Measurements from ENCODE around the gene POLN.

Gene POLN

DNA sequence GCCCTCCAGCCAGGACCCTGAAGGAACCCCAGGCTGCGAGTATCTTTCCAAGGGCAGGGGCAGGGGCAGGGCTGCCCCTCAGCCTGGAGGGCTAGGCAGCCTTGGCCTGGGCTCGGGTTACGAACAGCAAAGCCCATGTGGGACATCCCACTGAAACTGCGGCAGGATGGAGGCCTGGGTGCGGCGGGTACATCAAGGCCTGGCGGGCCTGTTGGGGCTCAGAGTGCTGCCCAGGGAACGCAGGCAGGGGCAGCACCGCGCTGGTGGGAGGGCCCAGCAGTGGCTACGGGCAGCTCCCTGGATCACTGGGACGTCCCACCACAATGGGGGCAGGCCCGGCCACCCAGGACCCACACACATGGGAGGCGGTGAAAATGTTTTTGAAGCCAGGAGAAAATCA is 171.9 kb downstream of the POLN start:
- no peak for DNase-seq (ENCODE audit: low read depth)

DNA sequence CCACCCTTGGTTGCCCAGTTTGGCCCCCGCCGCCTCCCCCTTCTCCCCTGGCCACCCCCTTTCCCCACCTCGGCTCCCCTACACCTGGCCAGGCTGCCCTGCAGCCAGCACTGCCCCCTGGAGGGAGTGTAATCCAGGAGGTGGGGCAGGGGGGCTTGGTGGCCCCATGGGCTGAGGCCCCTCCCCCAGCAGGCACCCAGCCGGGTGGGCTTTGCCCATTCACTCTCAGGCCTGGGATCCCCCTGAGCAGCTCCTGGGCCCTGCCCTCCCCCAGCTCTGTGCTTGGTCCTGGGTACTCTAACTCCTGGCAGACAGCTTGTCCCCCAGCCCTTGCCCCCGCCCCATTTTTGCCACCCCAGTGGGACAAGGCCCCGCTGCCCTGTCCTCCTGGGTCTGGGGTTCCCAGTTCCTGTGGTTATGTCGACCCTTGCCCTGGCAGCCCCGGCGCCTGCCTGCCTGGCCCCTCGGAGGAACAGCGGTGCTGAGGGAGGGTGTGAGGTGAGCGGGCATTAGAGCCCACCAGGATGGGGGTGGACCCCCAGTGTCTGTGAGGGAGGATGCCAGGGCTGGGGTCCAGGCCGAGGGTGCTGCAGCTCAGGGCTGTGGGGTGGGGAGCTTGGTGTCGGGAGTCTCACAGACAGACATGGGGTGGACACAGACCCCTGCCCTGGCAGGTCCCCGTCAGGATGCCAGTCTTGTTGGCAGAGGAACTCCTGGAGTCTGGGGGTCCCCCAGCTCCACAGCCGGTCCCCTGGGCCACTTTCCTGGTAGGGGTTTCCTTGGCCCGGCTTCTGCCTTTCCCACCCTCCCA is 172.6 kb downstream of the POLN start:
- no peak for DNase-seq (ENCODE audit: low read depth)

DNA sequence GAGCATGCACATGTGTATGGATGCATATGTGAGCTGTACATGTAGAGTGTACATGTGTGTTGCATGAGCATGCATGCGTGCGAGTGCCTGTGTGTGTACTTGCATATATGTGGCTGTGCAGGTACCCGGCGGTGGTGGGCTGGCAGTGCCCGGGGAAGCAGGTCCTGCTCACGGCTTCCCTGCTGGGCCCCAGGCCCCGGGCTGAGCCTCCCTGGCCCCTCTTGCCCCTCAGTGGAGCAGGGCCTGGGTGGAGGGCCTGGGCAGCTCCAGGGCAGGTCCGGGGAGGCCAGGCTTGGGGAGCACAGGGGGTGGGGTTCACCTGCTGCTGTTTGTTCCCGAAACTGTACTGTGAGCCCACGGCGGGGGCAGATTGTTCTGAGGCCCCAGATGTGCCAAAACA is 173.4 kb downstream of the POLN start:
- no peak for DNase-seq (ENCODE audit: low read depth)

DNA sequence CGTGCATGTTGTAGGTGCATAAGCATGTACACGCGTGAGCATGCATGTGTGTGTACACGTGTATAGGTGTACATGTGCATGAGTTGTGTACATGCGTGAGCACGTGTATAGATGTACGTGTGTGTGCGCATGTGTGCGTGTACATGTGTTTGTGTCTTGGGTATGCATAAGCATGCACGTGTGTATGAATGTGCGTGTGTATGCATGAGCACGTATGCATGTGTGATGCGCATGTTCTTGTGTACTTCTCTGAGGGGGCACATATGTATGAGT is 173.8 kb downstream of the POLN start:
- DNase-seq (ENCODE audit: low read depth): no peak

DNA sequence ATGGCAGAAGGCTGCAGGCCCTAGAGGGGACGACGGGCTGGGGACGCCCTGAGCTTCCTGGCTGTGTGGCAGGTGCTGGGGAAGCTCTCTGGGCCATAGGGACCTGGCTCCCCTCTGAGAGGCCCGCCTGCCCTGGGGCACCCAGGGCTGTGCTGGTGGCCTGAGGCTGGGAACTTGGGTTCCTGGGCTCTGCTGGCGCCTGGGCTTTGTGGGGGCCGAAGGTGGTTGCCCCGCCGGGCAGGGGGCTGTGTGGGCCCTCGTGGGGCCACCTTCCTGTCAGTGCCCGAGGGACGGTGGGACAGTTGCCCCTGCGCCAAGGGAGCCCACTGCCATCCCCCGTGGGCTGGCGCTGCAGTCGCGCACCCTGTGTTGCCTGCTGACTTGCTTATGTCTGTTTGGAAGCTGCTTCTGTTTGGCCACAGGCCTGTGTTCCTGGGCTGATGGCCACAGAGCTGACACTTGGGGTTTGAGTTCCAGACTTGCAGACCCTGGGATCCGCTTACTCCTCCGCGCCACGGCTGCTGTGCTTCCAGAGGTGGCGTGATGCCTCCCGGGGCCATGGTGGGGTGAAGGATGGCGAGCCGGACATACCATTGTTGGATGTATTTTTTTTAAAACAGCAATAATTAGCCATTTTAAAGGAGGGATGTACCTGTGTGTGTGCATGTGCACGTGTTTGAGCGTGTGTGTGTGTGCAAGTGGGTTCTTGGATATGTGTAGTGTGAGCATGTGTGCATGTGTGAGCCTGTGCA is 174.3 kb downstream of the POLN start:
- no peak for DNase-seq (ENCODE audit: low read depth)

DNA sequence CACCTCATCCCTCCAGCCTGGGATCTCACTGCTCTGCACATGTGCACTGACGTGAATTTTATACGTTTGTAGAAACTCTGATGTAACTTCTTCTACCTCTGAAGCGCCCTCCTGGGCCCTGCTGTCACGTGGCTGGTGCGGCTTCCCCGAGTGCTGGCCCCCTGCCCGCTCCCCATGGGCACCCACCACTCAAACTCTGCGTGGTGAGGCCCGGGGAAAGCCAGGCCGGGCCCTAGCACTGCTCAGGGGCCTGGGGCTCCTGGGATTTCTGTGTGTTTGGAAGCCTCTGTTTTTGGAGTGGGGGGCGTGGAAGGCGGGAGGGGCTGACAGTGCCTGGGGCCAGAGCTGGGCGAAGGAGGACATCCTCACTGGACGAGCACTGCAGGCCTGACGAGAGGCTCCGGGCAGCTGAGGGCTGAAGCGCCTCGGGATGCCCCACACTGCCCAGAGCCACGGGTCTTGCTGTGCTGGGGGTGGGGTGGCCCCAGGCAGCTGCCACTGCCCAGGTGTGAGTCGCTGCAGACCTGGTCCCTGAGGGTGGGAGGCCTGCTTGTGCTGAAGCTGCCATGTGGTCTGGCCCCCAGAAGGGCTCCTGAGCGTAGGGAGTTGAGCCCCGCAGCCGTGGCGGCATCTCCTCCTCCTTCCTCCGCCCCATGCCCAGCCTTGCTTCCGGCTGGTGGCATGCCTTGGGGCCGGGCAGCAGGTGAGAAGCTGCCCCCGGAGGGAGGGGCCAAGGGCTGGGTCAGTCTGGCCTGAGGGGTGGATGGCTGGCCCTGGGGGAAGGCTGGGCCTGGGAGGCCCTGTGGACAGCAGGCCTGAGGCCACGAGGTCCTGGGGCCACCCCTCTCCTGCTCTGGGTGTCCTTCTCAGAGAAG is 175.1 kb downstream of the POLN start:
- no peak for DNase-seq (ENCODE audit: low read depth)

DNA sequence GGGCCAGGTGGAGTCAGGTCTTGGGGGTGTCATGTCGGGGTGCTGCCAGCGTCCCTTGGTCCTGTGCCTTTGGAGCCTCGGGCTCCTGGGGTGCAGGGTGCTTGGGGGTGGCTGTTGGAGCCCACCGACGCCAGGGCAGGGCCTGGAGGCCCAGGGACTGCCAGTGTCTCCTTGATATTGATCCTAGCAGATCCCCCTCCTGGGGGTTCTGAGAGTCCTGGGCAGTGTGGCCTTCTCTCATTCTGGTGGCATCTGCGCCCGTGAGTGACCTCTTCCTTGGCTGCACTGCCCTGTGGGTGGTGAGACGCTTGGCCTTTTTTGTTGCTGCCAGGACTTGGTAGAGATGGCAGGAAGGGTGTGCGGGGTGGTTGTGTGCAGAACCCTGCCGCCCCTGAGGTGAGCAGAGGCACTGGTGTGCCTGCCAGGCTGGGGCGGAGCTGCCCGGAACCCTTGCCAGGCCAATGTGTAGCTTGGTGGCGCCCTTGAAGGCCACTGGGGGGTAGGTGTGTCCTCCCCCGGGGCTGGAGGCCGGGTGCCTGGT is 175.8 kb downstream of the POLN start:
- DNase-seq (ENCODE audit: low read depth): no peak

DNA sequence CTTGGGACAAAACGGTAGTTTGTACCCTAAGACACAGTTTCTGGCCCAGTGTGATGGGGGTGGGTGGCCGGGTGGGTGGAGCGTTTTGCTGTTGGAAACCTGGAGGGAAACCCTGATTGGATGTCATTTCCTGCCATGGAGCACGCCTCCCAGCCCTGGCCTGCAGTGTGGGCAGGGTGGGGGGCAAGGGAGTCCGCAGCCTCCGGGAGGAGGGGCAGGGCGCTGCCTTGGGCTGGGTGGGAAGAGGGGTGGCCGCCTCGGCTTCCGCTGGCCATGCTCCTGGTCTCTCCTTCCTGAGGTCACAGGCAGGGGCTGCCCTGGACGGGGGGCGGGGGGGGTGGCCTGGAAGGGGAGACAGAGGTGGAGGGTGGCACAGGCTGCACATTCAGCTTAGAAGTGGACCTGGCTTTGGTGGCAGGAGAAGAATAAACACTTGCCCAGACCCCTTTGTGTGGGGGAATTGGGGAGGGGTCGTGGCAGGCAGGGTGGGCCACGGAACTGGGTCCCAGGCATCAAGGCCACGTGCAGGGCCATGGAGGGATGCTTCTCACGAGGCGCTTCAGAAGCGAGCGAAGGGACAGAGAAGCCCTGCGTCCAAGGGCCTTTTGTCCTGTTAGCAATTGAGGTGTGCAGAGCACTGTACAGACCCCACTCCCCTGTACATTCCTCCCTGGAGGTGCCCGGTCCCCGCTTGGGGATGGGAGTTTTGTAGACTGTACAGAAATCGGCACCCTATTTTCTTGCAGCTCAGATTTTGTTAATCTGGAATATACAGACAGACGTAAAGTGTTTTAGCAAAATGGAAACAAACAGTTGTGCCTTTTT is 176.6 kb downstream of the POLN start:
- no peak for DNase-seq (ENCODE audit: low read depth)

DNA sequence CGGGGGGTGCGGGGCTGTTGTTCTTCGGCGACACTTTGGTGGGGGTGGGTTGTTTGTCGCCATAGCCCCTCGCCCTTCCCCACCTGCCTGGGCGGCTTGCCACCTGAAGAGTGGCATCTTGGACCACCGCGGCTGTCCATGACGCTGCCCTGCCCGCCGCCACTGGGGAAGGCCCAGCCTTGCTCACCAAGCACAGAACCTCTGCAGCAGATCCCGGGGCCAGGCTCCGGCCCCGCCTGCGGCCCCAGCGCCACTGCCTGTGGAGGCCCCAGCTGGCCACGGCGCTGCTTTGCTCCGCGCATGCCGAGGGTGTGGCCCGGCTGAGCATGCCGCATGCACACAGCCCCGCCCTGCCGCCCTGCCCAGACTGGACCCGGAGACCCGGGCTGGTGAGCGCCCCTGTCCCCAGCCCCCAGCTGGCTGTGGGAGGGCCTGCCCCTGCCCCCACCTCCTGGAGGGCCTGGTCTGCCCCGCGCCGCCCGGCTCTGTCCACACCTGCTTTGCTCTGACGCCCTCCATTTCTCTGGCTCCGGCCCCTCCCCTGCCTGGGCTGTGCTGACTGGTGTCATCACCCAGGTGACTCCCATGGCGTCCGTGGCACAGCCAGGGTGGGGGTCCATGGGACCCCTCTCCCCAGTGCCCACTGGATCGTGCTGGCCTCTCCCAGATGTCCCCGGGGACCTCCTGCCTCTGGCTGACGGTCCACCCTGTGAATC is 177.5 kb downstream of the POLN start:
- DNase-seq (ENCODE audit: low read depth): no peak

DNA sequence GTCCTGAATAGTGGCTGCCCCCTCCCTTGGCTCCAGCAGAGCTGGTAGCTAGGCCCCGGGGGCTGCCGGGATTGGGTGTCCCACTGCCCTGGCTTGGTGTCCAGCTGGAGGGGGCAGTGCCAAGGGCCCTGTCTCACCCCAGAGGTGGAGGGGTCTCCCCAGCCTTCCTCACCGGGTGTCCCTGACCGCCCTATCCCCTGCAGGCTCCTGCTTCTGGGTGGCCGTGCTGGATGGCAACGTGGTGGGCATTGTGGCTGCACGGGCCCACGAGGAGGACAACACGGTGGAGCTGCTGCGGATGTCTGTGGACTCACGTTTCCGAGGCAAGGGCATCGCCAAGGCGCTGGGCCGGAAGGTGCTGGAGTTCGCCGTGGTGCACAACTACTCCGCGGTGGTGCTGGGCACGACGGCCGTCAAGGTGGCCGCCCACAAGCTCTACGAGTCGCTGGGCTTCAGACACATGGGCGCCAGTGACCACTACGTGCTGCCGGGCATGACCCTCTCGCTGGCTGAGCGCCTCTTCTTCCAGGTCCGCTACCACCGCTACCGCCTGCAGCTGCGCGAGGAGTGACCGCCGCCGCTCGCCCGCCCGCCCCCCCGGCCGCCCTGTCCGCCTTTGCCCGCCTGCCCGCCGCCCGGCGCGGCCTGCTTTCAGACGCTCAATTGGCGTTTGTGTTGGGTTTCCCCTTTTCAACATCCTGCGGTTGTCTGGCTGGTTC is 178.2 kb downstream of the POLN start:
- no peak for DNase-seq (ENCODE audit: low read depth)

DNA sequence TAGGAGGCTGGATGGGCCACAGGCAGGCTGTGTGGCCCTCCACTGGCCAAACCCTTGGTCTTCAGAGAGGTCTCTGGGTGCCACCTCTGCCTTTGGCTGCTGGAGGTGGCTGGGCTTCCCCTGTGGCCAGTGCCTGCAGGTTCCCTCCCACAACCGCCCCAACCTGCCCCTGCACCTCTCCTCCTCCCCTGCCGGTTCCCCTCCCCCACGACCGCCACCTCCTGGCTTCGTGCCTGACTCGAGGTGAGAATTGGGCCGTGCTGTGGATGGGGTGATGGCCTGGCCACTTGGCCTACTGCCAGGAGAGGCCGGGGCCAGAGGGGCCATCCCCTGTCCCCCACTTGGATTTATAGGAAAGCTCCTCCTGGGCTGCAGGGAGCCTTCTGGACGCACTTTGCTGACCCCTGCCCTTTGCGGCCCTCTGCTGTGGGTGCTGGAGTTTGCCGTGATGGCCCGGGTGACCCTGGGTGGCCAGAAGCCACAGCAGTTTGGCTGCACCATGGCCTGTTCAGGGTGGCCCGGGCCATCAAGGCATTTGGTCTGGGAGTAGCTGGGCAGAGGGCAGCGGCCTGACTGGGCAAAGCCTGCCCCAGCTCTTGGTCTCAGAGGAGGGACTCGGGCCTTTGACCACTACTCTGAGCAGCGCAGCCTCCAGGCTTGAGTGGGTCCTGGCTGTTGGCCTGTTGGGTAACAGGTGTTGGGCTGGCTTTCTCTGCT is 179.0 kb downstream of the POLN start:
- DNase-seq (ENCODE audit: low read depth): no peak

DNA sequence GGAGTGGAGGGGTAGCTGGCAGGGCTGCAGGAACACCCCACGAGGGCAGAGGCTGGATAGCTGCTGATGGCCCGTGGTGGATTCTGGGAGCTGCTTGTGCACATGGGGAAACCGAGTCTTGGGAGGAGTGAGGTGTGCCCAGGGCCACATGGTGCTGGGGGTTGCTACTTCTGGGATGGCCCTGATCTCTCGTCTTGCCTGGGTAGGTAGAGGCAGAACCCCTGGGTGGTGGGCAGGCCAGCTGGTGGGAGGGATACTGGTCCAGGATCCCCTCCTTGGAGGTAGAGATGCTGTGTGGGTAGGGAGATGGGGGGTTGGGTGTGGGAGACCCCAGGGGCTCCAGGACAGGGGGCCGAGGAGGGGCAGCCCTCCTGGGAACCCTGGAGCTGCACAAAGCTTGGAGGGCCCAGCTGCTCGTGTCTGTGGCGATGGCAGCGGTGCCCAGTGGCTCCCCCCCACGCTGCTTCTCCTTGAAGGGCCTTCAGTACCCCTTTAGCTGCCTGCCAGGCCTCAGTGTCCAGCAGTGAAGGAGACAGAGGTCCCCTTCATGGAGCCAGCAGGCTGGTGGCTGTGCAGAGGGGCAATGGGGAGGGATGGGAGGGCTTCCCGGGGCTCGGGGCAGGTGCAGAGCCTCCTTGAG is 179.6 kb downstream of the POLN start:
- DNase-seq (ENCODE audit: low read depth): no peak

DNA sequence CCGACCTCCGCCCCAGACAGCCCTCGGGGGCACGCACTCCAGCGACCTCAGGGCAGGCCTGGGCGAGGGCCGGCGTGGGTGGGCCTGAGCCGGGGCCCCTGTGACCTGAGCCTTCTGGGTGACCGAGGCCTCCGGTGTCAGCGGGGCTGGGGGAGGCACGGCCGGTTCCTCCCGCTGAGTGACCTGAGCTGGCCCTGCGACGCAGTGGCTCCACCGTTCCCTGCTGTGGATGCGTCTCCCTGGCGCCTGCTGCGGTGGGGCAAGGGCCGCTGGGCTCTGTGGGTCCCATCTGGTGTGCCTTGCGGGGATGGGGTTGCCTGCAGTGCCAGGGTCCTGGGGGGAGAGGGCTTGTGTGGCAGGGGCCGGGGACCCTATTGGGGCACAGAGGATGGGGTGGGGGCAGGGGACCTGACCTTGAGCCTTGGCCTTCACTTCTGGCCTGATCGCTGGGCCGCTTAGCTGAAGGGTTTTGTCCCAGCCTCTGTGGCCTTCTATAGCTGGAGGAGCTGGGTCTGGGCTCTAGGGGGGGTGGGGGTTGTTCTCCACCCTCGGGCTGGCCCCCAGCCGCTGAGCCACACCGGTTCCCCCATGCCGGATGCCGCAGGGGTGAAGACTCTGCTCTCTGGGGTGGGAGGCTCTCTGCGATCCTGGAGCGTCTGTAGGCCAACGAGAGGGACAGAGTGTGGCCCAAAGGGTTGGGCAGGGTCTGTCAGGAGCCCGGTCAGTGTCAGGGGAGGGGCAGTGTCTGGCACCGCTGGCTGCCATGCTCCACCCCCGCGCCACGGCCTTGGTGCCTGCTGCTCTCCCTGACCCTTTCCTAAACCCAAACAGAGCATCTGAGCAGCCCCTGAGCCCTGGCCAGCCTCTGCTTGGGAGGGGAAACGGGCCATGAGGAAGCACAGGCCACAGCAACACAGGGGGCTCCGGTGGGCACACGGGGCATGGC is 180.5 kb downstream of the POLN start:
- no peak for DNase-seq (ENCODE audit: low read depth)

DNA sequence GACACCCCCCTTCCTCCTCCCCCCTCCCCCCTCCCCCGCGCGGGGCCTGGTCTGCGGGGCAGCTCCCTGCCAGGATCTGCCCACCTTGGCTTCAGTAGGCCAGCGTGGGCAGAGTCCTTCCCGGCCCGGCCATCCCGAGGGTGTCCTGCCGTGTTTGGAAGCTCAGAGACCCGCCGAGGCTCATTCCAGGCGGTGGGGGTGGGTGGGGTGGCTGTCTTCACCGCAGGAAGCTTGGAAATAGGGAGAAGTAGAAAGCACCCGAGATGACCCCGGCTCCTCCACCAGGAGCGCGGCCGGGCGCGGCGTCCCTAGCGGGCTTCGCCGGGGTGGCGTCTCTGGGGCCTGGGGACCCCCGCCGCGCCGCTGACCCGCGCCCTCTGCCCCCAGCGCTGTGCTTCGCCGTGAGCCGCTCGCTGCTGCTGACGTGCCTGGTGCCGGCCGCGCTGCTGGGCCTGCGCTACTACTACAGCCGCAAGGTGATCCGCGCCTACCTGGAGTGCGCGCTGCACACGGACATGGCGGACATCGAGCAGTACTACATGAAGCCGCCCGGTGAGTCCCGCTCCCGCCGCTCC is 181.2 kb downstream of the POLN start:
- DNase-seq (ENCODE audit: low read depth): no peak

DNA sequence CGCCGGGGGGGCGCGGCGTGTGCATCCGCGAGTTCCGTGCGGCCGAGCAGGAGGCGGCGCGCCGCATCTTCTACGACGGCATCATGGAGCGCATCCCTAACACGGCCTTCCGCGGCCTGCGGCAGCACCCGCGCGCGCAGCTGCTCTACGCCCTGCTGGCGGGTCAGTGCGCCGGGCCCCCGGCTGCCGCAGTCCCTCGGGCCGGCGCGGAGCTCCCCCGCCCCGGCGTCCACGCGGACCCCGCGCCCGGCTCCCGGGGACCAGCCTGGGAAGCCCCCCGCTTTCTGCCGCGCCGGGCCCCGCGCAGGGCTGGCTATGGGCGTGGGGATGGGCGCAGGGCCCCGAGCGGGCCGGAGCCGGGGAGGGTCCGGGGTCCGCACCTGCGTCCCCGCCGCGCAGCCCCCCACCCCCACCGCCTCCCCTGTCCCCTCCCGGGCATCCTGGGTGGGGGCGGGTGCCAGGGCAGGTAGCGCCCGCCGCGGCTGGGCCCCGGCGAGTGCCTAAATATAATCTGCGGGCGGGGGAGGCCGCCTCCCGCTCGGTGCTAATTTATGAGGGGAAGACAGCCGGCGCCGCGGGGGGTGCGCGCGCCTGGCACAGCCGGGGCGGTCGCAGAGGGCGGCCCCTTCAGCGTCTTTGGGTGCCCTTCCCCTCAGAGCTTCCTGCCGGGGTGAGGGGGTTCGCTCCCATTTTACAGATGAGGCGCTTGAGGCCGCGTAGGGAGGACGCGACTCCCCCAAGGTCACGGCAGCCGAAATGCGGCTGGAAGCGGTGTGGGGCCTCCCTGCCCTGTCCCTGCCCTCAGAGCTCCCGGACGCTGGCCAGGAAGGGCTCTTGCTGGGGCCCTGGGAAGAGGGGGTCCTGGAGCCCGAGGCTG is 182.0 kb downstream of the POLN start:
- DNase-seq (ENCODE audit: low read depth): no peak

DNA sequence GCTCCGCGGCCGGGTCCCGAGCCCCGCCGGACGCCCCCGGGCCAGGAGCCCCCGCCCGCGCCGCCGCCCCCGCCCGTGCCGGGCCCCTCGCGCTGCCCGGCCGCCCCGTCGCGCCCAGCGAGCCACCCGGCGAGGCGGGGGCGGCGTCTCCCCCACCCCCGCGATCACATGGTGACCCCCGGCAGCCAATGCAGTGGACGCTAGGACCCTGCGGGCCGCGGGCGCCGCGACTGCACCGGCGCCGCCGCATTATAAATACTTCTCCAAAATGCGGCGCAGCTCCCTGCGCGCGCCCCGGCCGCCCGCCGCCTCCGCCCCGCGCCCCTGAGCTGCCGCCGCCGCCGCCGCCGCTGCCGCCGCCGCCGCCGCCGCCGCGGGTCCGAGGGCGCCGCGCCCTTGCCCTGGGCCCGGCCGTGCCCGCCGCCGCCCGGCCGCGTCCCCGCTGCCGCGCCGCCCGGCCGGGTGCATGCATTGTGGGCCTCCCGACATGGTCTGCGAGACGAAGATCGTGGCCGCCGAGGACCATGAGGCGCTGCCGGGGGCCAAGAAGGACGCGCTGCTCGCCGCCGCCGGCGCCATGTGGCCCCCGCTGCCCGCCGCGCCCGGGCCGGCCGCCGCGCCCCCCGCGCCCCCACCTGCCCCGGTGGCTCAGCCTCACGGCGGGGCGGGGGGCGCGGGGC is 182.7 kb downstream of the POLN start, which contains the start of gene NAT8L:
Gene NAT8L (plus strand): TSS at position 282 of the 680 bp plus-strand sequence. CDS start 185 bp downstream, at position 467.
- DNase-seq (ENCODE audit: low read depth): no peak

Measured in stimulated activated CD8-positive, alpha-beta memory T cell treated with anti-CD3 and anti-CD28 coated beads, Interleukin-15, amount 100 ng/mL, for 24 hours (primary cell).